Activated T-helper 2 cell treated with anti-CD3 and anti-CD28 coated beads, Interferon-gamma antibody, Interleukin-2, Interleukin-4, amounts not matched to agents 10 μg/mL and 5 μg/mL and 100 μg/mL, durations not matched to agents 14 hours and 24 hours and 36 hours (primary cell): ENCODE measurements around the gene ACTR2. TPM values are rescaled to one million over a fixed set of nuclear protein-coding genes. Genes with fewer than 3 reads are reported as not detected.
"Not testable (repeated sequence)": the region's sequence is repeated elsewhere in the genome, so short reads cannot be mapped to it uniquely, and the experiment has no call there.

ENCODE experiments used
- DNase-seq: peaks from one replicate; pipeline ENCODE4 v3.0.0; 2021; ENCODE audit warnings: low spot score
- H3K27ac Mint-ChIP-seq: one replicate; pipeline ENCODE4 v1.8.0; 2021; ENCODE audit warnings: mixed read lengths
- H3K27me3 Mint-ChIP-seq: one replicate; pipeline ENCODE4 v1.8.0; 2021; ENCODE audit warnings: low read depth, mixed read lengths
- H3K36me3 Mint-ChIP-seq: one replicate; pipeline ENCODE4 v1.8.0; 2021; ENCODE audit warnings: low read depth, mixed read lengths
- H3K4me1 Mint-ChIP-seq: one replicate; pipeline ENCODE4 v1.8.0; 2021; ENCODE audit warnings: low read depth, mixed read lengths
- H3K4me3 Mint-ChIP-seq: one replicate; pipeline ENCODE4 v1.8.0; 2021; ENCODE audit warnings: low read depth, mild to moderate bottlenecking, moderate library complexity, mixed read lengths
- H3K9me3 Mint-ChIP-seq: one replicate; pipeline ENCODE4 v1.8.0; 2021; ENCODE audit warnings: mixed read lengths
- intact Hi-C: fragments of 100-400 bp; cut with micrococcal nuclease; formaldehyde crosslinking; loops from one replicate; pipeline ENCODE4 v1.15.1; 2023
- total RNA-seq: library from RNA; stranded (reverse); gene quantifications from 2 replicates; pipeline ENCODE4 v1.2.3, GENCODE V29; 2022

Gene ACTR2
- total RNA-seq, 1 donor from 2014 or later = 350 TPM

GRCh38 chr2:65311596-65311995 is 84.0 kb downstream of the ACTR2 start:
- peaks cover 8% of the 10 kb centered on the region for H3K36me3 Mint-ChIP-seq
- peaks cover 7% of the 10 kb centered on the region for H3K4me1 Mint-ChIP-seq
- DNase-seq = no peak
- no peak overlapping the region for H3K27ac Mint-ChIP-seq
- H3K4me3 Mint-ChIP-seq = no peak overlapping the region
- peaks cover 3% of the 10 kb centered on the region for H3K27me3 Mint-ChIP-seq
- H3K9me3 Mint-ChIP-seq = no peaks in the 10 kb centered on the region
- intact Hi-C loops = no loop called here

GRCh38 chr2:65313126-65313953 is 85.7 kb downstream of the ACTR2 start:
- no peaks in the 10 kb centered on the region for H3K9me3 Mint-ChIP-seq
- peaks cover 11% of the 10 kb centered on the region for H3K36me3 Mint-ChIP-seq
- no peak overlapping the region for H3K27ac Mint-ChIP-seq
- no peaks in the 10 kb centered on the region for H3K27me3 Mint-ChIP-seq
- peaks cover 8% of the 10 kb centered on the region for H3K4me1 Mint-ChIP-seq
- no peak for DNase-seq
- no peak overlapping the region for H3K4me3 Mint-ChIP-seq
- intact Hi-C loops = no loop called here

GRCh38 chr2:65313954-65314256 is 86.3 kb downstream of the ACTR2 start:
- Mint-ChIP-seq H3K27ac (no peak overlapping the region), H3K4me1 (peaks cover 8% of the 10 kb centered on the region), H3K36me3 (peaks cover 11% of the 10 kb centered on the region), H3K9me3 (no peaks in the 10 kb centered on the region), H3K4me3 (no peak overlapping the region), H3K27me3 (no peaks in the 10 kb centered on the region)
- no peak for DNase-seq
- intact Hi-C loops = no loop called here

- Mint-ChIP-seq H3K9me3 (no peaks in the 10 kb centered on the region), H3K27ac (no peak overlapping the region), H3K36me3 (peaks cover 11% of the 10 kb centered on the region), H3K4me1 (peaks cover 17% of the 10 kb centered on the region), H3K27me3 (no peaks in the 10 kb centered on the region), H3K4me3 (no peak overlapping the region)
- DNase-seq = no peak
- intact Hi-C loops = no loop called here
Observed at GRCh38 chr2:65314801-65315441, 87.3 kb downstream of the ACTR2 start.

- Mint-ChIP-seq H3K36me3 (peaks cover 11% of the 10 kb centered on the region), H3K9me3 (no peaks in the 10 kb centered on the region), H3K4me1 (peaks cover 26% of the 10 kb centered on the region), H3K4me3 (no peak overlapping the region), H3K27me3 (no peaks in the 10 kb centered on the region), H3K27ac (no peak overlapping the region)
- no peak for DNase-seq
- intact Hi-C loops = no loop called here
Observed at GRCh38 chr2:65316072-65316471, 88.4 kb downstream of the ACTR2 start.

GRCh38 chr2:65317351-65317750 is 89.7 kb downstream of the ACTR2 start:
- intact Hi-C loops, H3K27me3 Mint-ChIP-seq, DNase-seq, H3K9me3 Mint-ChIP-seq, H3K27ac Mint-ChIP-seq, H3K4me3 Mint-ChIP-seq: not testable (repeated sequence)
- Mint-ChIP-seq H3K4me1 (peaks cover 26% of the 10 kb centered on the region), H3K36me3 (peaks cover 11% of the 10 kb centered on the region)

GRCh38 chr2:65317841-65318240 is 90.2 kb downstream of the ACTR2 start:
- DNase-seq = no peak

GRCh38 chr2:65319072-65319673 is 91.5 kb downstream of the ACTR2 start:
- Mint-ChIP-seq H3K27ac (no peak overlapping the region), H3K4me1 (peaks cover 21% of the 10 kb centered on the region), H3K9me3 (no peaks in the 10 kb centered on the region), H3K27me3 (peaks cover 2% of the 10 kb centered on the region), H3K4me3 (no peak overlapping the region), H3K36me3 (peaks cover 4% of the 10 kb centered on the region)
- intact Hi-C loops = no loop called here
- DNase-seq = no peak

More at GRCh38 chr2:65317841-65318240, 90.2 kb downstream of the ACTR2 start:
- H3K4me3 Mint-ChIP-seq = no peak overlapping the region
- H3K27me3 Mint-ChIP-seq = peaks cover 2% of the 10 kb centered on the region
- peaks cover 10% of the 10 kb centered on the region for H3K36me3 Mint-ChIP-seq
- H3K4me1 Mint-ChIP-seq = peaks cover 26% of the 10 kb centered on the region
- H3K27ac Mint-ChIP-seq = no peak overlapping the region
- intact Hi-C loops = no loop called here
- no peaks in the 10 kb centered on the region for H3K9me3 Mint-ChIP-seq

GRCh38 chr2:65319674-65320041 is 92.0 kb downstream of the ACTR2 start:
- H3K9me3 Mint-ChIP-seq = no peaks in the 10 kb centered on the region
- H3K36me3 Mint-ChIP-seq = peaks cover 4% of the 10 kb centered on the region
- H3K27ac Mint-ChIP-seq = no peak overlapping the region
- intact Hi-C loops = loop anchor here (1.0 to 2.0 kb wide), 5 partner anchors 18 to 235 kb away; no protein-coding TSS in a partner anchor
- H3K4me3 Mint-ChIP-seq = no peak overlapping the region
- peaks cover 2% of the 10 kb centered on the region for H3K27me3 Mint-ChIP-seq
- peaks cover 21% of the 10 kb centered on the region for H3K4me1 Mint-ChIP-seq
- DNase-seq = no peak

- Mint-ChIP-seq H3K36me3 (peaks cover 4% of the 10 kb centered on the region), H3K4me1 (peaks cover 21% of the 10 kb centered on the region), H3K27ac (peak overlapping the region; percentile 64), H3K4me3 (no peak overlapping the region), H3K27me3 (peaks cover 2% of the 10 kb centered on the region), H3K9me3 (no peaks in the 10 kb centered on the region)
- intact Hi-C loops = loop anchor here (1.0 to 2.0 kb wide), 5 partner anchors 19 to 234 kb away; no protein-coding TSS in a partner anchor
- DNase-seq = no peak
Observed at GRCh38 chr2:65320042-65320725, 92.6 kb downstream of the ACTR2 start.
